Caki2 (cell line): ENCODE data around the gene PKMYT1. TPM values are rescaled to one million over a fixed set of nuclear protein-coding genes. Genes with fewer than 3 reads are reported as not detected.

Experiments used
- DNase-seq: peaks from one replicate; pipeline ENCODE4 v3.0.0-alpha.2; 2015; ENCODE audit warnings: low read depth
- in situ Hi-C: cut with HindIII; loops from 2 replicates; pipeline ENCODE4 v1.10.0; 2016; ENCODE audit warnings: low sequenced_read_pairs, low pct_unique_long_range_greater_than_20kb, mixed read lengths
- total RNA-seq: library from RNA; depleted of rRNA; stranded (reverse); fragments of >200 nt; shearing (Covaris generic); gene quantifications from 2 replicates; pipeline ENCODE4 v1.2.3, GENCODE V29; 2014; ENCODE audit warnings: low replicate concordance; rRNA removed

Gene PKMYT1
- total RNA-seq = 25.5 and 39.1 TPM in 2 replicates

DNA sequence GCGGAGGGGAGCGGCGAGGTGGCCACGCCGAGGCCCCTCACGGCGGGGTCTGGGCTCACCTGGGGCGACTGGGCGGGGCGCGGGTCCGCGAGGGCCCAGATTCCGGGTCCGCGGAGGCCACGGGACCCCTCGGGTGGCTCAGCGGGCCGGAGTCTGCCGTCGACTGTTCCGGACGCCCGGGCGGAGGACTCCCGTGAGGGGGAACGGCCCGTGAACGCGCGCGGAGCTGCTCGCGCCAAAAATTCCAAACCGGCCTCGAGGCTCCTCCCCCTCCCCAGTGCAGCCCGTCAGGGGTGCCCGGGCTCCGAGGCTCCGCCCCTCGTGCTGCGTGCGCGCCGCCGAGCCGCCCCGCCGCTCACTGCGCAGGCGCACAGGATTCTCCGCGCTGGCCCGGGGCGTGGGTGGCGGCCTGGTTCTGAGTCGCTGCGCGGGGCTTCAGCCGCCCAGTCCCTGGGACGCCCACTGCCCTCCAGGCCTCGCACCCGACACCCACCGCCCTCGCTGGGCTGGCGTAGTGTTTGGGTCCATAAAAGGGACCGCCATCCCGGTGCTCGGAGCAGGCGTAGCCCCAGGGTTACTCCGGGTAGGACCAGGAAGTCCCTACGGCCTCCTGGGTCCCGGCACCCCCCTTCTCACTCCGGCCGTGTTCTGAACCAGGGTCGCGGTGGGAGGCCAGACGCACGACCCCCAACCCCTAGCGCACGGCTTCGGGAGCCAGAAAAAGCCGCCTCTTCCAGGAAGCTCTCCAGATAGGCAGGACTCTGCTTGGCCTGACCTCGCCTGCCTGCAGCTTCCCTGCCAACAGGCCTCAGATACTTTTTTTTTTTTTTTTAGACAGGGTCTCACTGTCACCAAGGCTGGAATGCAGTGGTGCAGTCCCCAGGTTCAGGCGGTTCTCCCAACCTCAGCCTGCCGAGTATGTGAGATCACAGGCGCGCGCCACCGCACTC is at the start of gene PKMYT1:
PKMYT1 (minus strand) TSS at position 220 of the 950 bp plus-strand sequence. CDS start 789 bp downstream, outside the sequence.
- in situ Hi-C loops = no loop called here

DNA sequence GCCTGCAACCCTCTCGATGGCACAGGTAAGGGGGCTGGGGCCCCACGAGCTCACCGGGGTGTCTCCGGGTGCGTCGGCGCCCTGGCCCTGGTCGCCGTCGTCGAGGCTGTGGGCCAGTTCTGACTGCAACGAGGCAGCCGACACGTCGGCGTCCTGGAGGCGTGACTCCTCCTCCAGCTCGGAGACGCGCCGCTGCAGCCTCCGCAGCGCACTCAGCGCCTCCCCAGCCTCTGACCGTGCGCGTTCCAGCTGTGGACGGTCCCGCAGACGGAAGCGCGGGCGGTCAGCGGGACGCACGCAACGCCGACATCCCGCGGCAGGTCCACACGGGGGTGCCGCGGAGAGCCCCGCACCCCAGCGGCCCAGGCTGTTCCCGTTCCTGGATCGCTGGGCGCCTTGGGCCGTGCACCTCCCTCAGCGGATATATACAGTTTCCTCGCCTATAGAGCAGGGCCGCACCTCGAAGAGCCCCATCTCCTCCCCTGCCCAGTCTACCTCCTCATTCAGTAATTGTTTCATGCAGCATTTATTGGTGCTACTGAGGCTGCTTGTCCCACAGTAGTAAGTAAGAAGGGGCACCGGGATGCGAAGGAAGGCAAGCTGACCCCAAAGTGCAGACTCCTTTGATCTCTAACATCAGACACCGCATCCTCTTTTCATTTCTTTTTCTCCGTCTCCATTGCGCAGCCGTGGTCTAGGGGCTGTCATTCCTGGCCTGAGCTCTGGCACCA is 49.4 kb upstream of the PKMYT1 start:
- no peak for DNase-seq
- in situ Hi-C loops = no loop called here

More for the DNA sequence above, at the start of gene PKMYT1:
- peak; percentile 92 for DNase-seq

DNA sequence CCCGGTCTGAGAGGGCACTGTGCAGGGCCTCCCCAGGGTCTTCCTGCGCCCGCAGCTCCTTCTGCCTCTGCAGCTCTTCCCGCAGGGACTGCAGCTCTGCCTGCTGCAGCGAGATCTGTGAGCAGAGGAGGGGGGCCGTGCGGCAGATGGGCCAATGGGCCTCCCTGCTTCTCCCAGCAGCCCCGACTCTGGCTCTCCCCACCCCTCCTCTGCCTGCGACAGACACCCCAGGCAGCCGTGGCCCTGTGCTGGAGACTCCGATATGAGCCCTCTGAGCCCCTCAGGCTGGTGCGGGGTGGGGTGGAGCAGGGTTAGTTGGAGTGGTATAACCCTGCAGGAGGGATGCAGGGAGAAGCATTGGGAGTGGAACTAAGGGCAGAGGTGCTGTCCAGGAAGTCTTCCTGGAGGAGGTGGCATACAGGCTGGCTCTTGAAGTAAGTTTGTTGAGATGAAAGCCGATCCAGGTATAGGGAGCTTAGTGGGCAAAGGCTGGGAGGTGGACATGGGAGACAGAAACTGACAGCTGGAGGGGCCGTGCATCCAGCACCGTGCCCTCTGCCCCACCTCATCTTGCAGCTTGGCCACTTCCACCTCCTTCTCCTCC is 48.6 kb upstream of the PKMYT1 start:
- in situ Hi-C loops = no loop called here
- no peak for DNase-seq

DNA sequence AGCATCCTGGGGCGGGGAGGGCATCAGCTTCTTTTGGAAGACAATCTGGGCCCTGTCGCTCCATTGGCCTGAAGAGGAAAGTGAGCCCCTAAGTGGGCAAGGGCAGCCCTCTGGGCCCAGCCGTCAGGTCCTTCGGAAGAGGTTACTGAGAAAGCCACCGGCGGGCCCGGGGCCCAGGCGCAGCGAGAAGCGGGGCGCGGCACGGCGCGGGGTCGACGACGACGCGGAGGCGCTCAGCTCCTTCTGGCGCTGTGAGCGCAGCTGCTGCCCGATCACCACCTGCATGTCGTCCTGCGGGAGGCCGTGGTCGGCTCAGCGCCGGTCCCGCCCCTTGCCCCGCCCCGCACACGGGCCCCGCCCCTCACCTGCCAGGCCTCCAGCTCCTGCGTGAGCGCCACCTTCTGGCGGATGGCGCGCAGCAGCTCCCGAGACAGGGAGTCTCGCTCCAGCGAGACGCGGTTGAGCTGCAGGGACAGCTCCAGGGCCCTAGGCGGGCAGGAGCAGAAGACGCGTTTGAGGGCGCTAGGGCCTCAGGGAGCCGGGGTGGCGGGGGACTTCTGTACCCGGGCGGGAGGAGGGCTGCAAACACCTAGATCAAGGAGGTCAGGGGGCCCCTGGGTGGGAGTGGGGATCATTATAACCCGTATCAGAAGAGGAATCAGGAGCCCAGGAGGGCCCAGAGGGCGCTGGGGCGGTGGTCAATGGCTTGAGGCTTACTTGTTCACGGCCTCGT is 47.9 kb upstream of the PKMYT1 start:
- DNase-seq = peak; percentile 81
- in situ Hi-C loops = no loop called here

DNA sequence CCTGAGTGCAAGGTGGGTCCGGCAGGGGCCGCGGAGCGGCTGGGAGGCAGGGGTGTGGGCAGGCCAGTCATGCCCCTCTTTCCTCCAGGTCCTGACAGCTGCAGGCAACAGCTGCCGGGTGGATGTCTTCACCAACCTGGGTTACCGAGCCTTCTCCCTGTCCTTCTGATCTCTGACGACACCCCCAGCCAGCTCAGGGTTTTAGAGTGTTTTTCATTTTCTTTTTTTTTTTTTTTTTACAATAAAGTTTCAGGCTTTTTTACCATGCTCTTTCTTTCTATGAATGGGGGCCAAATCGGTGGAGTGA is 47.2 kb upstream of the PKMYT1 start:
- in situ Hi-C loops = no loop called here
- DNase-seq = no peak

DNA sequence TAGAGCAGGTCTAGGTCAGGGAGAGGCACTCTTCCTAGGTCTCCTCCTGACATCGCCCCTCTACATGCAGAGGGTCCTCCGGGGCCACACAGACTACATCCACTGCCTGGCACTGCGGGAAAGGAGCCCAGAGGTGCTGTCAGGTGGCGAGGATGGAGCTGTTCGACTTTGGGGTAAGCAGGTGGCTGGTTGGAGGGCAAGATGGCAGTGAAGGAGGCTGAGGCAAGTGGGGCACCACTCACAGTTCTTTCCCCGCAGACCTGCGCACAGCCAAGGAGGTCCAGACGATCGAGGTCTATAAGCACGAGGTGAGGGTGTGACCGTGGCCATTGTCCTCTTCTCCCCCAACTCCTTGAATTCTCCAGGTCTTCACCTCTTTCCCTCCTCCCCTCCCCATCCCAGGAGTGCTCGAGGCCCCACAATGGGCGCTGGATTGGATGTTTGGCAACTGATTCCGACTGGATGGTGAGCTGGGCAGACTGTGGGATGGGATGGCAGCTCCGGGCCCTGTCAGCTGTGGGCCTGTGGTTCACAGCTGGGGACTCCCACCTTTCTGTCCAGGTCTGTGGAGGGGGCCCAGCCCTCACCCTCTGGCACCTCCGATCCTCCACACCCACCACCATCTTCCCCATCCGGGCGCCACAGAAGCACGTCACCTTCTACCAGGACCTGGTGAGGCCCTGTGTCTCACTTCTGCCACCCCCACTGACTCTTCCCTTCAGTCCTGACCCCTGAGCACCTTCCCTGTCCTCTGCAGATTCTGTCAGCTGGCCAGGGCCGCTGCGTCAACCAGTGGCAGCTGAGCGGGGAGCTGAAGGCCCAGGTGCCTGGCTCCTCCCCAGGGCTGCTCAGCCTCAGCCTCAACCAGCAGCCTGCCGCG is 46.6 kb upstream of the PKMYT1 start:
- no peak for DNase-seq
- in situ Hi-C loops = no loop called here

DNA sequence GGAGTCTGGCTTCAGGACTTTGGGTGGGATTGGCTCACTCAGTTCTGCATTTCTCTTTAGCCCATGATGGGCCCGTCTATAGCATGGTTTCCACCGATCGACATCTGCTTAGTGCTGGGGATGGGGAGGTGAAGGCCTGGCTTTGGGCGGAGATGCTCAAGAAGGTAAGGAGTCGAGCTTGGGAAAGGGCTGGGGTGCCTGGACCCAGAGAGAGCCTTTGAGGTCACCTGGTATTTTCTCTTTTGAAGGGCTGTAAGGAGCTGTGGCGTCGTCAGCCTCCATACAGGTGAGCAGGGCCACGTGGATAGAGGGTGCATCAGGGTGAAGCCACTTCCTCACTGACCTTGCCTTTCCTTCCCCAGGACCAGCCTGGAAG is 45.7 kb upstream of the PKMYT1 start:
- in situ Hi-C loops = no loop called here

DNA sequence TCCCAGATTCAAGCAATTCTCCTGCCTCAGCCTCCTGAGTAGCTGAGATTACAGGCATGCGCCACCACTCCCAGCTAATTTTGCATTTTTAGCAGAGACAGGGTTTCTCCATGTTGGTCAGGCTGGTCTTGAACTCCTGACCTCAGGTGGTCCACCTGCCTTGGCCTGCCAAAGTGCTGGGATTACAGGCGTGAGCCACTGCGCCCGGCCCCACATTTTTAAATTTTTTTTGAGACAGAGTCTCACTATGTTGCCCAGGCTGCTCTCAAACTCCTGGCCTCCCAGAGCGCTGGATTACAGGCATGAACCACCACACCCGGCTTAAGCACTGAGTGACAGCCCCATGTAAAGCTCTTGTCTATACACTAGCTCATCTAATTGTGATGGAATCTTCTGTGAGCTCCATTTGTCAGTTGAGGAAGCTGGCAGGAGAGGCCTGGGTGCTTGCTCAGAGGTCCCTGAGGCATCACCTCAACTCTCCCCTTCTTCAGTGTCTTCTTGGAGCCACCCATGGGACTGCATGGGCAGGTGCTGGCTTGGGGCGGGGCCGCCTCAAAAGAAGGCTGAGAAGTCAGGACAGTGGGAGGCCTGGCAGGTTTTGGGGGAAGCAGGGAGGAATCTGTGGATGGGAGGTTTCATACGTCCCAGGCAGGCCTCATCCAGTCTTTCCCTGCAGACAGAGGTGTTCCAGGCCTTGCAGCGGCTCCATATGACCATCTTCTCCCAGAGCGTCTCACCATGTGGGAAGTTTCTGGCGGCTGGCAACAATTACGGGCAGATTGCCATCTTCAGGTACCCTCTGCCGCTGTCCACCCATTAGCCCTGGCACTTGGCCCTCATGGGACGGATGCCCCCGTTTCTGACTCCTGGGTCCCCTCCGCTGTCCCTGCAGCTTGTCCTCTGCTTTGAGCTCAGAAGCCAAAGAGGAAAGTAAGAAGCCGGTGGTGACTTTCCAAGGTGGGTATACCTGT is 45.1 kb upstream of the PKMYT1 start:
- in situ Hi-C loops = no loop called here

More for the DNA sequence above, 45.7 kb upstream of the PKMYT1 start:
- no peak for DNase-seq

DNA sequence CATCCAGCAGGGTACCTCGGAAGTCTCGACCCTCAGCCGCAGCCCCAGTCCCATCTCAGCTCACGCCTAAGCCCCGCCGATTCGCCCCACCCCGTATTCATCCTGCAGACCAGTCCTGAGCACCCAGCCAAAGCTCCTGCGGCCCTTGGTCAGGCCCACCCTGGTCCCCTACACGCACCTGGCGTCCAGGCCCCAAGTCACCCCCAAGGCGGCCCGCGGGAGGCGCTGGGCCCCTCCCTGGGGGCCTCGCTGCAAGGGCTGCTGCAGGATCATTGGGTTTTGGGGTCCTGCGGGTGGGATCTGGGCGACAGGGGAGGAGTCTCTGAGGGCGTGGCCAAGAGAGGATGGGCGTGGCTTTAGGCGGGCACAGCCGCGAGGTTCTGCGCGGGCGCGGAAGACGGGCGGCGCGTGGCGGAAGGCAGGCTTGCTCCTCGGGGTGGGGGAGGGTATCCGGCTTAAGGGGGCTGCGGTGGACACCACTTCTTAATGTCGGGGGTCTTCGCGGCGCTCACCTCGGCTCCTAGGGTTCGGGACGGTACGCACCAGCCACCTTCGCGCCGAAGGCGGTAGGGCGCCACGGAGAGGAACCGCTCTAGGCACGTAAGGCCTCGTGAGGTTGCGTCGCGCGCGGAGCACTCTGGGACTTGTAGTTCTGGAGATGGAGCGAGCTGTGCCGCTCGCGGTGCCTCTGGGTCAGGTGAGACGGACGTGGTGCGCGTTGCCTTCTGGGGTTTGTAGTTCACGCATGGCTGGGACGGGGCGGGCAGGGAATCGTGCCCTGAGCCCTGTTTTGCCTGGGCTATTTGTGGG is 43.6 kb upstream of the PKMYT1 start, which contains the start of the genes HCFC1R1 and THOC6:
HCFC1R1 (minus strand) TSS at position 274 of the 810 bp plus-strand sequence; CDS start at position 273, 1 bp downstream.
THOC6 (plus strand) TSS at position 367 of the 810 bp plus-strand sequence; CDS start at position 659, 292 bp downstream.
- in situ Hi-C loops = no loop called here

More for the DNA sequence above, 45.1 kb upstream of the PKMYT1 start:
- no peak for DNase-seq

DNA sequence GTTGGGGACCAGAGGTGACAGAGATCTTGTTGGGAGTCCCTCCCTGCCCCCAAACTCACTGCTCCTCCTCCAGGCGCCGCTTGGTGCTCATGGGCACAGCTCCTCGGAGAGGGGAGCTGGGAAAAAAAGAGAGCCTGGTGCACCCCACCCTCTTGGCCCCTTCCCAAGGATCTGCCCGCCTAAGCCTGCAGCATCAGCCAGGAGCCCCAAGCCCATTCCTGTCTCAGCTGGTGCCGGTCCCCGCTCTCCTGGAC is 43.1 kb upstream of the PKMYT1 start:
- DNase-seq = peak; percentile 94
- in situ Hi-C loops = no loop called here

More for the DNA sequence above, 43.6 kb upstream of the PKMYT1 start, which contains the start of the genes HCFC1R1 and THOC6:
- peak; percentile 97 for DNase-seq

DNA sequence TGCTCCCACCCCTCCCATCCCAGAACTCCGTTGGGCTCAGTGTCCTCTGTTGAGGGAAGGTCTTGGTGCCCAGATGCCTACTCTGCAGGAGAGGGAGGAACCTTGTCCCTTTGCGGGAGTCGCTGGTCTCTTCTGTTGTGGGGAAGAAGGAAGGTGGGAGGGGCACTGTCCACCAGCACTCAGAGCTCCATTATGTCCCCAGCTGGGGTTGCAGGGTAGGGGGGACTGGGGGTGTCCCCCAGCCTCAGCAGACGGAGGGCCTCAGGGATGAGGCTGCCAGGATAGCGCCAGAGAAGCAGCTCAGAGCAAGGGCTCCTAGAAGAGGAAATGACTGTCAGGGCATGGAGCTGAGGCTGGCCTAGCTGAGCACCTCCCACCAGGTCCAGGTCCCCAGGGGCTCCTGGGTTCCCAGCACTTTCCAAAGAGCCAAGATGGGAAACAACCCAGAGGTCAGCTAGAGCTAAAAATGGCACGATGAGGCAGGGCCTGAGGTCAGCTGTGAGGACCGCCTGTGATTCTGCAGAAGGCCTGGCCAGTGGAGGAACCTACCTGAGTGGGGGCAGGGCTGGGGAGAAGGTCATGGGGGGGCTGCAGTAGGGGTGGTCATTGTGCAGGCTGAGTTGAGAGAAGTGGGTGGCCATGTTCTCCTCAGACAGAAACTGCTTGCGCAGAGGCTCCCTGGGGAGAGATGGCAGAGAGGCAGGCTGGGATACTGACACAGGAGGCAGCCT is 42.6 kb upstream of the PKMYT1 start:
- in situ Hi-C loops = no loop called here
- no peak for DNase-seq

DNA sequence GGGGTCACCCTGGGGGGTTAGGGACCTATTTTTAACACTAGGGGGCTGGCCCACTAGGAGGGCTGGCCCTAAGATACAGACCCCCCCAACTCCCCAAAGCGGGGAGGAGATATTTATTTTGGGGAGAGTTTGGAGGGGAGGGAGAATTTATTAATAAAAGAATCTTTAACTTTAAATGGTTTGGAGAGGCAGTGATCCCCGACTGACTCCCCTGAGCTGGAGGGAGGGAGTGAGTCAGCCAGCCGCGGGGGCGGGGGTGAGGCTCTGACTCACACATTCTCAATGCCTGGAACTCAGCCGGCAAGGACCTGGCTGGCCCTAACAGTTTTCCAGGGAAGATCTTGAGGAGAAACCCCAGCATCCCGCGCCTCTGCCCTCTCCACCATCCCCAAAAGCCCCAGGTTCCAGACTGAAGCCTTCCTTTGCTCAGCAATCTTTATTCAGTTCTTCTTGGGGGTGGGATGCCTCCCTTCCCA is 42.0 kb upstream of the PKMYT1 start:
- in situ Hi-C loops = no loop called here
- DNase-seq = peak; percentile 97

DNA sequence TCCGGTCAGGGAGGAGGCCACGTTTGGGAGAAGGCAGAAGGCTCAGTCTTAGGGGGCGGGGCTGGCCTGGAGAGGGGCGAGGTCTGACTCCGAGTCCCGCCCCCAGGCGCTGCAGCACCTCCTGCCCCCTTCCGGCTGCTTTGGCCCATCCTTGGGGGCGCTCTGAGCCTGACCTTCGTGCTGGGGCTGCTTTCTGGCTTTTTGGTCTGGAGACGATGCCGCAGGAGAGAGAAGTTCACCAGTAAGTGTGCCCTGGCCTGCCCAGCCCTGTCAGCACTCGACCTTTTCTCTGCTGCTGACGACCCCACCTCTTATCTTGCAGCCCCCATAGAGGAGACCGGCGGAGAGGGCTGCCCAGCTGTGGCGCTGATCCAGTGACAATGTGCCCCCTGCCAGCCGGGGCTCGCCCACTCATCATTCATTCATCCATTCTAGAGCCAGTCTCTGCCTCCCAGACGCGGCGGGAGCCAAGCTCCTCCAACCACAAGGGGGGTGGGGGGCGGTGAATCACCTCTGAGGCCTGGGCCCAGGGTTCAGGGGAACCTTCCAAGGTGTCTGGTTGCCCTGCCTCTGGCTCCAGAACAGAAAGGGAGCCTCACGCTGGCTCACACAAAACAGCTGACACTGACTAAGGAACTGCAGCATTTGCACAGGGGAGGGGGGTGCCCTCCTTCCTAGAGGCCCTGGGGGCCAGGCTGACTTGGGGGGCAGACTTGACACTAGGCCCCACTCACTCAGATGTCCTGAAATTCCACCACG is 41.4 kb upstream of the PKMYT1 start:
- peak; percentile 99 for DNase-seq
- in situ Hi-C loops = no loop called here
